Keratinocyte (primary cell): ENCODE data around the gene SNX15. TPM values are rescaled to one million over a fixed set of nuclear protein-coding genes. Genes with fewer than 3 reads are reported as not detected.

Experiments used
- DNase-seq: peaks from one replicate; pipeline ENCODE4 v3.0.0-alpha.2; 2011; ENCODE audit warnings: low read depth, missing footprints, low spot score
- FAIRE-seq: peaks from 2 replicates; lab custom pipeline; 2011; peaks lifted over from hg19 to GRCh38; lab: Jason Lieb, UNC
- H2AFZ ChIP-seq: 2 replicates; pipeline ENCODE4 v1.6.0; 2012; ENCODE audit warnings: low read length, control low read depth, inconsistent platforms; ENCODE audit not compliant: control insufficient read depth
- H3K27ac ChIP-seq: 2 replicates; pipeline ENCODE4 v1.5.1; 2011; ENCODE audit warnings: low read length; ENCODE audit not compliant: control insufficient read depth, insufficient read depth
- H3K27me3 ChIP-seq: 3 replicates; pipeline ENCODE4 v1.6.0; 2011; ENCODE audit warnings: low read length; ENCODE audit not compliant: control insufficient read depth, insufficient read depth; ENCODE audit errors: extremely low read depth
- H3K36me3 ChIP-seq, 2 experiments: 2 replicates in 1 of 2; 3 replicates in 1 of 2; pipeline ENCODE4 v1.5.1; 2011; ENCODE audit warnings: low read length in 2 of 2, mild to moderate bottlenecking in 1 of 2; ENCODE audit not compliant: control insufficient read depth in 2 of 2, insufficient read depth in 2 of 2; ENCODE audit errors: extremely low read depth in 1 of 2
- H3K4me1 ChIP-seq: 3 replicates; pipeline ENCODE4 v1.5.1; 2011; ENCODE audit warnings: low read length; ENCODE audit not compliant: control insufficient read depth, insufficient read depth; ENCODE audit errors: extremely low read depth
- H3K4me2 ChIP-seq: 3 replicates; pipeline ENCODE4 v1.6.0; 2011; ENCODE audit warnings: low read depth, low read length; ENCODE audit not compliant: control insufficient read depth, insufficient read depth; ENCODE audit errors: extremely low read depth
- H3K4me3 ChIP-seq, 3 experiments: fragments of 200-600 bp in 1 of 3; sonication (generic) in 1 of 3; 2 replicates in 2 of 3; 3 replicates in 1 of 3; pipeline ENCODE4 v1.5.1; 2011 to 2016; ENCODE audit warnings: low read length in 3 of 3, mild to moderate bottlenecking in 3 of 3, control low read depth in 2 of 3, inconsistent platforms in 1 of 3, low read depth in 1 of 3, mixed read lengths in 1 of 3, mixed run types in 1 of 3, moderate library complexity in 1 of 3; ENCODE audit not compliant: control insufficient read depth in 2 of 3, insufficient read depth in 2 of 3; ENCODE audit errors: extremely low read depth in 1 of 3
- H3K79me2 ChIP-seq: 2 replicates; pipeline ENCODE4 v1.6.0; 2012; ENCODE audit warnings: low read length; ENCODE audit not compliant: control insufficient read depth, insufficient read depth
- H3K9ac ChIP-seq: 3 replicates; pipeline ENCODE4 v1.6.0; 2011; ENCODE audit warnings: low read length; ENCODE audit not compliant: control insufficient read depth, insufficient read depth; ENCODE audit errors: extremely low read depth
- H3K9me1 ChIP-seq: 3 replicates; pipeline ENCODE4 v1.6.0; 2011; ENCODE audit warnings: low read length; ENCODE audit not compliant: control insufficient read depth, insufficient read depth; ENCODE audit errors: extremely low read depth
- H3K9me3 ChIP-seq: 2 replicates; pipeline ENCODE4 v1.5.1; 2012; ENCODE audit warnings: low read depth, low read length; ENCODE audit not compliant: control insufficient read depth
- H4K20me1 ChIP-seq: 3 replicates; pipeline ENCODE4 v1.6.0; 2011; ENCODE audit warnings: low read length; ENCODE audit not compliant: control insufficient read depth, insufficient read depth; ENCODE audit errors: extremely low read depth
- CTCF ChIP-seq, 3 experiments: IDR thresholded peaks in 1 of 3; conservative IDR thresholded peaks in 1 of 3; optimal IDR thresholded peaks in 1 of 3; 2 replicates in 2 of 3; 3 replicates in 1 of 3; pipeline versions ENCODE3 to v1.5.1; 2011; ENCODE audit warnings: low read length in 3 of 3, mild to moderate bottlenecking in 3 of 3, moderate library complexity in 2 of 3, control low read depth in 1 of 3, inconsistent platforms in 1 of 3; ENCODE audit not compliant: insufficient read depth in 2 of 3; ENCODE audit errors: extremely low read depth in 1 of 3
- EZH2 ChIP-seq: IDR thresholded peaks from one replicate; pipeline ENCODE4 v1.6.1; 2012; ENCODE audit warnings: inconsistent platforms, mild to moderate bottlenecking, low read length, moderate library complexity
- dilution Hi-C: fragments of 300-500 bp; cut with MboI; formaldehyde crosslinking; loops from one replicate; pipeline ENCODE4 v1.7.0; 2020; ENCODE audit warnings: low sequenced_read_pairs; ENCODE audit not compliant: extremely low pct_ligation_motif_present
- polyA plus RNA-seq, 5 experiments: library from polyadenylated mRNA; depleted of rRNA in 3 of 5; stranded (reverse) in 3 of 5; stranded (forward) in 1 of 5; unstranded in 1 of 5; fragments of >200 nt; gene quantifications; 1 replicate in 1 of 5; 2 replicates in 3 of 5; 3 replicates in 1 of 5; pipeline versions ENCODE4 v1.2.1 to v1.2.3, GENCODE V29; 2011 to 2012; ENCODE audit warnings: missing spikeins in 2 of 5, low read depth in 1 of 5, low replicate concordance in 1 of 5

Gene SNX15
- polyA plus RNA-seq, 1 donor (not counting 4 experiments of a cell fraction or from before 2014, with no cell fraction given), result 1.8 TPM

GRCh38 chr11:65053827-65054508, 26.7 kb downstream of the SNX15 start:
- H3K27ac ChIP-seq, result no peak overlapping the region
- H3K9ac ChIP-seq, result no peak overlapping the region
- peaks cover 4% of the 10 kb centered on the region for H3K27me3 ChIP-seq
- no peaks in the 10 kb centered on the region for H3K36me3 ChIP-seq
- no peak overlapping the region for H3K4me3 ChIP-seq
- no peaks in the 10 kb centered on the region for H4K20me1 ChIP-seq
- H2AFZ ChIP-seq, result no peak overlapping the region
- DNase-seq, result no peak
- no peaks in the 10 kb centered on the region for H3K4me1 ChIP-seq
- no peak overlapping the region for H3K4me2 ChIP-seq
- TF ChIP-seq CTCF (optimal IDR thresholded peaks at IDR 0.05 in 1 of 3, IDR thresholded peaks at IDR 0.05 in 1 of 3, conservative IDR thresholded peaks at IDR 0.05 in 1 of 3; ENCODE audit: extremely low read depth in 1 of 3, insufficient read depth in 2 of 3, low read length in 3 of 3) (no peak), EZH2 (no peak)
- no peaks in the 10 kb centered on the region for H3K9me1 ChIP-seq
- H3K79me2 ChIP-seq, result no peaks in the 10 kb centered on the region
- no peaks in the 10 kb centered on the region for H3K9me3 ChIP-seq
- dilution Hi-C loops, result no loop called here
- FAIRE-seq, result no peak

GRCh38 chr11:65055538-65055937, 28.3 kb downstream of the SNX15 start:
- H3K36me3 ChIP-seq, result no peaks in the 10 kb centered on the region
- H3K27me3 ChIP-seq, result peaks cover 4% of the 10 kb centered on the region
- dilution Hi-C loops, result no loop called here
- no peak overlapping the region for H3K4me3 ChIP-seq
- TF ChIP-seq EZH2 (no peak), CTCF (optimal IDR thresholded peaks at IDR 0.05 in 1 of 3, IDR thresholded peaks at IDR 0.05 in 1 of 3, conservative IDR thresholded peaks at IDR 0.05 in 1 of 3; ENCODE audit: extremely low read depth in 1 of 3, insufficient read depth in 2 of 3, low read length in 3 of 3) (no peak)
- DNase-seq, result no peak
- no peak overlapping the region for H3K27ac ChIP-seq
- no peak overlapping the region for H3K4me2 ChIP-seq
- H2AFZ ChIP-seq, result no peak overlapping the region
- H3K79me2 ChIP-seq, result no peaks in the 10 kb centered on the region
- no peaks in the 10 kb centered on the region for H3K9me1 ChIP-seq
- no peaks in the 10 kb centered on the region for H4K20me1 ChIP-seq
- H3K9ac ChIP-seq, result no peak overlapping the region
- no peak for FAIRE-seq
- H3K4me1 ChIP-seq, result no peaks in the 10 kb centered on the region
- no peaks in the 10 kb centered on the region for H3K9me3 ChIP-seq
